GM19397 (cell line): Measurements from ENCODE around the gene INPP5E.

ENCODE experiments used
- ATAC-seq: cut with Tn5 transposase; IDR thresholded peaks from one replicate; pipeline ENCODE4 v1.9.1; 2021; ENCODE audit warnings: mild to moderate bottlenecking, moderate library complexity; ENCODE audit not compliant: unreplicated experiment

INPP5E gene, protein sequence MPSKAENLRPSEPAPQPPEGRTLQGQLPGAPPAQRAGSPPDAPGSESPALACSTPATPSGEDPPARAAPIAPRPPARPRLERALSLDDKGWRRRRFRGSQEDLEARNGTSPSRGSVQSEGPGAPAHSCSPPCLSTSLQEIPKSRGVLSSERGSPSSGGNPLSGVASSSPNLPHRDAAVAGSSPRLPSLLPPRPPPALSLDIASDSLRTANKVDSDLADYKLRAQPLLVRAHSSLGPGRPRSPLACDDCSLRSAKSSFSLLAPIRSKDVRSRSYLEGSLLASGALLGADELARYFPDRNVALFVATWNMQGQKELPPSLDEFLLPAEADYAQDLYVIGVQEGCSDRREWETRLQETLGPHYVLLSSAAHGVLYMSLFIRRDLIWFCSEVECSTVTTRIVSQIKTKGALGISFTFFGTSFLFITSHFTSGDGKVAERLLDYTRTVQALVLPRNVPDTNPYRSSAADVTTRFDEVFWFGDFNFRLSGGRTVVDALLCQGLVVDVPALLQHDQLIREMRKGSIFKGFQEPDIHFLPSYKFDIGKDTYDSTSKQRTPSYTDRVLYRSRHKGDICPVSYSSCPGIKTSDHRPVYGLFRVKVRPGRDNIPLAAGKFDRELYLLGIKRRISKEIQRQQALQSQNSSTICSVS

GRCh38 chr9:136439481-136440408 is at the start of gene INPP5E:
TSS of gene INPP5E (minus strand) at chr9:136439845. CDS start at chr9:136439419, 426 bp downstream.
- peak; percentile 74 for ATAC-seq

GRCh38 chr9:136488247-136489214 is 48.9 kb upstream of the INPP5E start:
- ATAC-seq: no peak

DNA sequence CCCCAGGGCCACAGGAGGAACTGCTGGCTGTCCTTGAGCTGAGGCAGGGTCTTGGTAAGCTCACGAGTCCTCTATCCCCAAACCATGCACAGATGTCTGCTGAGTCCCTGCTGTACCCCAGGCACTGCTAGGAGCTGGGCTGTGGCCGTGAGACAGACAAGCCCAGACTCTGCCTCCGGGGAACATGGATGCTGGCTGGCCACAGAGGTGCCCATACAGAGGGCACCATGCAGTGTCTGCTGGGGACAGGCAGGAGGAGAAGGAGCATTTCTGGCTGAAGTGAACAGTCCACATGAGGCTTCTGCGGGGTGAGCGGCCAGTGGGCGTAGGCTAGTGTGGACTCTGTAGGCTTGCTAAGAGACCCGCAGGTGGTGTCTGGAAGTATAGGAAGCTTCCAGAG is 48.0 kb upstream of the INPP5E start:
- no peak for ATAC-seq

DNA sequence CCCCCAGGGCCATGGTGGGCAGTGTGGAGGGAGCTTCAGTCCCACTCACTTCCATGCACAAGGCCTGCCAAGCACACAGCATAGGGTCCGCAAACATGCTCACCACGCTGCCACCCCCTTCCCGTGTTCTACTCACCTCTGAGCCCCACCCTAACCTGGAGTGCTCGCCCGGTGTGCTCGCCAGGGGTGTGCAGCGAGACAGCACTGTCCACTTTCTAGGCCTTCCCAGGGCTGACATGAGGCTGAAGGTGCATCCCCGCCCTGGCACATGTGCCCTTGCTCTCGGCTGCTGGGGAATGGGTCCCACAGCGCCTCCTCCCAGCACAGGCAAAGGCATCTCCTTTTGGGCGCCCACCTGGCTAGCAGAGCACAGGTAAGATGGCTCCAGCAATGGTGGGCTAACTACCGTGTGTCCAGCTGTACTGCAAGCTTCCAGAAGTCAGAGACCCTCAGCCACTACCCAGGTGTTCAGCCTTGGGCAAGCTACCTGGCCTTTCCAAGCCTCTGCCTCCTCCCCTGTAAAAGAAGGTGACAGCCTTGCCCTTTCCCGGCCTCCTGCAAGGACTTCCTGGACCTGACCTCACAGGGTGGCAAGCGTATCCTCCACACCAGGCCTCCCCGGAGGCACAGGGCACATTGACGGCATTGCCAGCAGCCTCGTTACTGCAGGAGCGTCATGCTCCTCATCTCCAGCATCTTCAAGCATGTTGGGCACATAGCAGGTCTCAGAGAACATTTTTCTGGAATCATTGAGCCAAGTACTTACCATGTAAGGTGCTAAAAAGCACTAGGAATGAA is 47.4 kb upstream of the INPP5E start:
- no peak for ATAC-seq

GRCh38 chr9:136486131-136486530 is 46.5 kb upstream of the INPP5E start:
- no peak for ATAC-seq

- no peak for ATAC-seq
These were observed 45.7 kb upstream of the INPP5E start for GRCh38 chr9:136485049-136486045.

DNA sequence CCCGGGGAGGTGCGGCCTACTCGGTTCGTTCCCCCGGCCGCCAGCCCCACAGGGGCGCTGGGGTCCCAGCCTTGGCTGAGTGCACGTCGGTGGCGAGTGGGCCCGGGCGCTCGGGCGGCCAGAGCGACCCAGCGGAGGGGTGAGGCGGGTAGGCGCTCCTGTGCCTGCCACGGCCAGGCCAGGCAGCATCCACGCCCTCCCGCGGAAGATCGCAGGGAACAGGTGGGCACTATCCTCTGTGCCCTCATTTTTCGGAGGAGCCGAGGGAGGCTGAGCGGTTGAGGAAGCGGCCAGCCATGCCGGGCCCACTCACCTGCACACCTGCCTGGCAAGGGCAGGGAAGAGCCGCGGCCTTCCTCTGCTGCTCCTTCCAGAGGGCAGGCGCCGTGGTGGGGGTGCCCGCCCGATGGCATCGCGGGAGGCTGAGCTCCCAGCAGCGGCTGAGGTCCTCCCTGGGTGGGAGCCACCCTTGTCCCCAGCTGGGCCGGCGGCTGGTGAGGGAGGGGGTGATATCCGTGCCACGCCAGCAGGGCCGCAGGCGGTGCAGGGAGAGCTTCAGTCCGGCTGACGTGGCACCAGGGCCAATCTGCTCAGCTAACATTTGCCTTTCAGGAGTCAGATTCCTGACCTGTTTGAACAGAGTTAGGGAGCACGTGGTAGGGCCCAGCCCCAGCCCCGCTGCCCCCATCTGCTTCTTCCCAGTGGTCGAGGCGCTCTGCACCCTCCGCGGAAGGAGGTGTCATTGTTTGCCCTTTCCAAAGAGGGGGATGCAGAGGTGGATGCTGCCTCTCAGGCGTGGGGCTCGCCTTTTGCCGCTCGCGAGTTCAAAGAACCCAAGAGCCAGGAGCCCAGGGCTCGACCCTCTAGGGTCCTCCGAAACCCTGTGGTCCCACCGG is 44.8 kb upstream of the INPP5E start:
- no peak for ATAC-seq

GRCh38 chr9:136483589-136484152 is 44.0 kb upstream of the INPP5E start:
- peak; percentile 67 for ATAC-seq

GRCh38 chr9:136482793-136483588 is 43.3 kb upstream of the INPP5E start, which contains the start of gene SEC16A:
TSS of gene SEC16A (minus strand) at chr9:136483040. CDS start at chr9:136477615, 5,425 bp downstream.
- peak; percentile 55 for ATAC-seq

GRCh38 chr9:136482046-136482792 is 42.6 kb upstream of the INPP5E start:
- ATAC-seq: no peak

GRCh38 chr9:136481558-136481957 is 41.9 kb upstream of the INPP5E start:
- ATAC-seq: no peak

- no peak for ATAC-seq
These were observed 36.9 kb upstream of the INPP5E start for GRCh38 chr9:136476369-136477150.

- no peak for ATAC-seq
These were observed 35.6 kb upstream of the INPP5E start for GRCh38 chr9:136474974-136475865.
